Transverse colon (tissue), 4 donors: ENCODE measurements around the gene ZFP62. TPM values are rescaled to one million over a fixed set of nuclear protein-coding genes. Genes with fewer than 3 reads are reported as not detected.

Source experiments
- DNase-seq: peaks from one replicate; pipeline ENCODE4 v3.0.0-alpha.2; 2019
- H3K27ac ChIP-seq, 4 donors: fragments of 200-600 bp; sonication (generic); 2 replicates each; pipeline ENCODE4 v1.5.1; 2016 to 2018; ENCODE audit warnings: inconsistent platforms in 4 of 4
- H3K27me3 ChIP-seq: fragments of 200-600 bp; sonication (generic); 2 replicates; pipeline ENCODE4 v1.5.1; 2017; ENCODE audit warnings: inconsistent platforms
- H3K36me3 ChIP-seq, 4 donors: fragments of 200-600 bp; sonication (generic); 2 replicates each; pipeline ENCODE4 v1.5.1; 2017 to 2019; ENCODE audit warnings: inconsistent platforms in 4 of 4
- H3K4me1 ChIP-seq, 4 donors: fragments of 200-600 bp; sonication (generic); 2 replicates each; pipeline ENCODE4 v1.5.1; 2017 to 2020; ENCODE audit warnings: inconsistent platforms in 4 of 4
- H3K4me3 ChIP-seq, 4 donors: fragments of 200-600 bp; sonication (generic); 1 replicate in 1 of 4; 2 replicates in 3 of 4; pipeline versions ENCODE4 v1.5.1 to v1.6.1; 2017 to 2019; ENCODE audit warnings: inconsistent platforms in 4 of 4
- H3K9me3 ChIP-seq, 2 donors: fragments of 200-600 bp; sonication (generic); 2 replicates each; pipeline ENCODE4 v1.5.1; 2017 to 2019; ENCODE audit warnings: inconsistent platforms in 2 of 2
- CTCF ChIP-seq, 5 experiments: fragments of 200-600 bp in 3 of 5; fragments of 450-650 bp in 2 of 5; sonication (generic) in 3 of 5; IDR thresholded peaks; 1 replicate in 2 of 5; 2 replicates in 3 of 5; pipeline ENCODE4 v1.5.1; 2016 to 2017; ENCODE audit warnings: antibody characterized with exemption in 5 of 5, inconsistent platforms in 3 of 5, mild to moderate bottlenecking in 2 of 5, moderate library complexity in 1 of 5
- EP300 ChIP-seq: sonication (generic); formaldehyde crosslinking; IDR thresholded peaks from one replicate; pipeline ENCODE4 v1.6.1; 2017; ENCODE audit warnings: antibody characterized with exemption, low read depth
- POLR2A ChIP-seq: fragments of 450-650 bp; IDR thresholded peaks from one replicate; pipeline ENCODE4 v1.6.1; 2016; ENCODE audit warnings: antibody characterized with exemption, mild to moderate bottlenecking, moderate library complexity
- POLR2AphosphoS5 ChIP-seq, 3 donors: sonication (generic); formaldehyde crosslinking; IDR thresholded peaks; one replicate each; pipeline ENCODE4 v1.6.1; 2016; ENCODE audit warnings: antibody characterized with exemption in 3 of 3
- WGBS, 2 donors: methylation state at CpG; one replicate each; pipeline ENCODE4 v1.1.5; 2018; ENCODE audit warnings: low coverage in 1 of 2; 5-methylcytosine and 5-hydroxymethylcytosine counted together
- in situ Hi-C, 4 donors: fragments of 200-750 bp; cut with MboI; loops; one replicate each; pipeline versions ENCODE4 v1.15.0 to v1.15.1; 2017; ENCODE audit warnings: low sequenced_read_pairs in 3 of 4, low pct_ligation_motif_present in 1 of 4, low pct_unique_long_range_greater_than_20kb in 1 of 4
- intact Hi-C: fragments of 100-400 bp; cut with DNase I; formaldehyde crosslinking; loops from one replicate; pipeline ENCODE4 v1.15.1; 2023; ENCODE audit warnings: low total_unique reads
- total RNA-seq, 4 donors: library from RNA; depleted of rRNA; stranded (reverse); fragments of >200 nt; gene quantifications; one replicate each; pipeline ENCODE4 v1.1.0, GENCODE V29; 2016

ZFP62 gene
- total RNA-seq, 4 donors from 2014 or later = 4.1 to 35.7 (median 26.9) TPM

DNA sequence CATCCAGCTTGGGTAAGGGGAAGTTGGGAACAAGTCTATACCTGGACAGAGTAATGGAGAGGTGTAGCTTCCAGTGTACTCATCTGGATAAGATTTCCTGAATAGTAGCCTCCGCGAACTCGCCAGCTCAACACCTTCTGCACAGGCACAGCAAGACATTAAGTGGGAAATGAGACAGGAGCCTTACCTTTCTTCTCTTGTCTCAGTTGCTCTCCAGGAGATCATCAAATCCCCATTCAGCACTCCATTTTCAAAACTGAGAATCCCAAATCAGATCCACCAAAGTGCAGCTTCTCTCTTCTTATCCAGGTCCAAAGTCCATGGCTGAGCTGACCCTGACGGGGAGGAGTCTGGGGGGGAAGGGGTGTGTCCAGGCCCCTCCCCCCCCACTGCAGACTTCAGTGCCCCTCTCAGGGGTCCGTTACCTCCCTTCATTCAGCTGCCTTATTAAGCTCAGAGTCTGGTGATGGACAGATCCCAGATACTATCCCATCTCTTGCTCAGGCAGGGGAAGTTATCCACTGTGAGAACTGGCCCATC is 52.5 kb downstream of the ZFP62 start:
- in situ Hi-C loops (no loop called here), intact Hi-C loops (loop anchor here (10.0 kb wide), 1 partner anchor 416 kb away; the partner anchor contains the start of gene TRIM41)
- WGBS, 2 donors = 38 to 64% methylated on average over 1 to 5 of the region's 5 CpGs
- H3K36me3 ChIP-seq = no peaks in the 10 kb centered on the region
- peak overlapping the region in 1 of 4 donors; percentile 67 for H3K4me3 ChIP-seq
- DNase-seq = peak; percentile 20
- no peaks in the 10 kb centered on the region for H3K27me3 ChIP-seq
- no peaks in the 10 kb centered on the region for H3K9me3 ChIP-seq
- TF ChIP-seq CTCF (IDR thresholded peaks at IDR 0.05) = no peak
- TF ChIP-seq POLR2AphosphoS5 (IDR thresholded peaks at IDR 0.05) = no peak
- no peak for TF ChIP-seq POLR2A
- no peak for TF ChIP-seq EP300
- peaks cover 50 to 73% (median 64%) of the 10 kb centered on the region in 4 donors for H3K4me1 ChIP-seq
- H3K27ac ChIP-seq = peak overlapping the region; percentile 99 to 100 (median 99)

- in situ Hi-C loops (no loop called here), intact Hi-C loops (loop anchor here (10.0 kb wide), 1 partner anchor 417 kb away; the partner anchor contains the start of gene TRIM41)
- H3K36me3 ChIP-seq = no peaks in the 10 kb centered on the region
- 41 to 46% methylated on average over 3 to 6 of the region's 6 CpGs for WGBS, 2 donors
- peak overlapping the region; percentile 99 to 100 (median 99) for H3K27ac ChIP-seq
- no peak for TF ChIP-seq CTCF (IDR thresholded peaks at IDR 0.05)
- peaks cover 56 to 80% (median 70%) of the 10 kb centered on the region in 4 donors for H3K4me1 ChIP-seq
- no peaks in the 10 kb centered on the region for H3K9me3 ChIP-seq
- H3K4me3 ChIP-seq = peak overlapping the region in 2 of 4 donors; percentile 7 to 67
- DNase-seq = peak; percentile 6
- no peaks in the 10 kb centered on the region for H3K27me3 ChIP-seq
These were observed 53.2 kb downstream of the ZFP62 start for GRCh38 chr5:180807654-180808414.

DNA sequence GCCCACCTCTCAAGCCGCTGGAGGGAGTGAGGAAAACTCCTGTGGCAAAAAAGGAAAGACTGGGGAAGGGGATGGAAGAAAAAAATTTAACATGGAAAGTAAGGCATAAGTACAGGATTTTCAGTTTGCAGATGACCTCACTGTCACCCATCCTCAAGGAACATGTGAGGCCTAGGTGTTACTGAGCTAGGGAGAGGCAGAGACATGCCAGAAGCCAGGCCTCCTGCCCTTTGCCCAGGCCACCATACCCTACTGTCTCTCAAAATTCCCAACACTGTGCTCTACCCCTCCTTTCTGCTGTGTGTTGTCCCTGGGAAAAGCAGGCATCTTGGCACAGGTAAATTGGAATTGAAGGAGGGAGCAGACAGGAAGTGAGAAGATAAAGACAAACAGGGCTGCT is 54.0 kb downstream of the ZFP62 start:
- in situ Hi-C loops (no loop called here), intact Hi-C loops (loop anchor here (10.0 kb wide), 1 partner anchor 418 kb away; the partner anchor contains the start of gene TRIM41)
- H3K36me3 ChIP-seq = no peaks in the 10 kb centered on the region
- WGBS, 2 donors = 77% methylated on average over 1 of the region's 1 CpG; no CpG with 5 or more reads in 1 of the 2 donors
- TF ChIP-seq POLR2A = no peak
- no peak for TF ChIP-seq POLR2AphosphoS5 (IDR thresholded peaks at IDR 0.05)
- TF ChIP-seq CTCF (IDR thresholded peaks at IDR 0.05) = no peak
- no peak for TF ChIP-seq EP300
- H3K4me1 ChIP-seq = peaks cover 56 to 78% (median 71%) of the 10 kb centered on the region in 4 donors
- no peaks in the 10 kb centered on the region for H3K9me3 ChIP-seq
- H3K27me3 ChIP-seq = no peaks in the 10 kb centered on the region
- no peak for DNase-seq
- H3K27ac ChIP-seq = peak overlapping the region; percentile 99 to 100 (median 99)
- H3K4me3 ChIP-seq = peak overlapping the region in 1 of 4 donors; percentile 67

GRCh38 chr5:180806351-180807011 is 54.6 kb downstream of the ZFP62 start:
- peak overlapping the region in 1 of 4 donors; percentile 67 for H3K4me3 ChIP-seq
- H3K36me3 ChIP-seq = no peaks in the 10 kb centered on the region
- DNase-seq = no peak
- no peaks in the 10 kb centered on the region for H3K9me3 ChIP-seq
- in situ Hi-C loops (no loop called here), intact Hi-C loops (loop anchor here (10.0 kb wide), 1 partner anchor 418 kb away; the partner anchor contains the start of gene TRIM41)
- H3K27me3 ChIP-seq = no peaks in the 10 kb centered on the region
- WGBS, 2 donors = 73% methylated on average over 9 of the region's 9 CpGs; no CpG with 5 or more reads in 1 of the 2 donors
- H3K27ac ChIP-seq = peak overlapping the region; percentile 99 to 100 (median 99)
- peaks cover 55 to 77% (median 71%) of the 10 kb centered on the region in 4 donors for H3K4me1 ChIP-seq
- TF ChIP-seq POLR2A = no peak
- no peak for TF ChIP-seq EP300
- no peak for TF ChIP-seq CTCF (IDR thresholded peaks at IDR 0.05)
- no peak for TF ChIP-seq POLR2AphosphoS5 (IDR thresholded peaks at IDR 0.05)
